DMS114 treated with DMSO at 0.1 percent for 48 hours (cell line): Measurements from ENCODE around the gene PRMT6.
A peak's percentile ranks its signal among the peaks of the same experiment; 100 is the strongest.
"Not testable (repeated sequence)": the region's sequence is repeated elsewhere in the genome, so short reads cannot be mapped to it uniquely, and the experiment has no call there.

Source experiments
- DNase-seq: peaks from one replicate; lab custom pipeline; 2025; ENCODE audit not compliant: unreplicated experiment; lab: John Stamatoyannopoulos, UW

Gene PRMT6

GRCh38 chr1:107056426-107057196, at the start of gene PRMT6:
TSS of gene PRMT6 (plus strand) at chr1:107056674. CDS start at chr1:107056716, 42 bp downstream.
- DNase-seq, result peak; percentile 79

GRCh38 chr1:107009281-107009680, 47.2 kb upstream of the PRMT6 start:
- DNase-seq, result no peak

- DNase-seq, result no peak
These were observed 45.9 kb upstream of the PRMT6 start for GRCh38 chr1:107010582-107010981.

DNA sequence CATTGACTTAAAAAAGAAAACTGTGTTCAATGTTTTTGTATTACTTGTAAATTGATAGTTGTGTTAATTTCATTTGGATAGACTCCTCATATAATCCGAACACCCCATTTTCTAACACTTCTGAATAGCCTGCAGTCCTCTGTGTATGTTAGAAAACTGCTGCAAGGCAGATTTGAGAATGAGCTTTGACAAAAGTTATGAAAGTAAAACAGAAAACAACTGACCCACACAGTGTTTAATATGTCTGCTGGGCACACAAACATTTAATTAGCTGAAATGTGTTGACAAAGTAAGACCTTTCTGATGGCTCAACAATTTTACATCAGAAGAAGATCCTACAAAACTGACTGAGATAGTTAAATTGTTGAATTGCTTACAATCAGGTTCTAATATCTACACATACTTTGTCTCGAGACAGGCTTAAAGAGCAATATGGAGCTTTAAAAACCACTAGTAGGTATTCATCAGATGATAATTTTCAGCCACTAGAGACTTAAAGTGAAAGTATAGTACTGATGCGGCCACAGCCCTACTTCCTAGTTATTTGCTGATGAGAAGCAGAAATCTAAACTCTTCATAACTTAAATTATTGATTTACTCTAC, 40.0 kb upstream of the PRMT6 start:
- no peak for DNase-seq

DNA sequence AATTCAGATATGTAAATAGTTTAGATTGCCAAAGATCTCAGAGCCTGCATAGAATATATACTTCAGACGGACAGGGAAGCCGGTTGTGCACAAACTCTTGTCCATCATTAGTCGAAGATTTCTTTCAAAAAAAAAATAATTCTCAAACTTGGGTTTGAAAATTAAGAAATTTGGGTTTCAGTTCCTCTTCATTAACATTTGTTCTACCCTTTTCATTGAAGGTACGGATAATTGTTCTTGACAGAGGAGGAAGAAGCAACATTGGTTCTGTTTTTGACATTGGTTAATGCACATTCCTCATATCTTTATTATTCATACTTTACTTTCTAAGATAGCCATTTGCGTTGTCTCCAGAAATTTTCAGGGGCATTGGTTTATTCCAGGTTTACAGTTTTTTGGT, 38.0 kb upstream of the PRMT6 start:
- no peak for DNase-seq

DNA sequence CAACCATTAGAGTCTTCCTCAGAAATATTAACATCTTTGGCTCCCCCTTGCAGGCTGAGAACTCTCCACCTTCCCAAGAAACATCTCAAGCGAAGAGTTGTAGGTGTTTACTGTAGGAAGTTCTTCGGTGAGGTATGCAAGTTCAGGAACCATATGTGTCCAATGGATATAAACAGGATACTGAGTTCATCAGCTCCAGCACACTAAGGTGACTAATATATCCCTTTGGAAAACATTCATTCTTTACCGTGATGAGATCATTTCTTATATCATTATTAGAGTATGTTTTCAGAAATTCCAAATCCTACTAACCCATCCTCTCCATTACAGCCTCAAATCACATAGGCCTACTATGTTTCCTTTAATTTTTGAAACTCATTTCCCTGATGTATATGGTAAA, 37.3 kb upstream of the PRMT6 start:
- DNase-seq, result no peak

DNA sequence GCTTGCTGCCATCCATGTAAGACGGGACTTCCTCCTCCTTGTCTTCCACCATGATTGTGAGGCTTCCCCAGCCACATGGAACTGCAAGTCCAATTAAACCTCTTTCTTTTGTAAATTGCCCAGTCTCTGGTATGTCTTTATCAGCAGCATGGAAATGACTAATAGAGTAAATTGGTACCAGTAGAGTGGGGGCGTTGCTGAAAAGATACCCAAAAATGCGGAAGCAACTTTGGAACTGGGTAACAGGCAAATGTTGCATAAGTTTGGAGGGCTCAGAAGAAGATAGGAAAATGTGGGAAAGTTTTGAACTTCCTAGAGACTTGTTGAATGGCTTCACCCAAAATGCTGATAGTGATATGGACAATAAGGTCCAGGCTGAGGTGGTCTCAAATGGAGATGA, 17.6 kb upstream of the PRMT6 start:
- DNase-seq, result not testable (repeated sequence)

- DNase-seq, result not testable (repeated sequence)
These were observed 11.9 kb upstream of the PRMT6 start for GRCh38 chr1:107044310-107045220.

GRCh38 chr1:107047602-107048001, 8.9 kb upstream of the PRMT6 start:
- DNase-seq, result no peak

GRCh38 chr1:107048241-107048640, 8.2 kb upstream of the PRMT6 start:
- no peak for DNase-seq

DNA sequence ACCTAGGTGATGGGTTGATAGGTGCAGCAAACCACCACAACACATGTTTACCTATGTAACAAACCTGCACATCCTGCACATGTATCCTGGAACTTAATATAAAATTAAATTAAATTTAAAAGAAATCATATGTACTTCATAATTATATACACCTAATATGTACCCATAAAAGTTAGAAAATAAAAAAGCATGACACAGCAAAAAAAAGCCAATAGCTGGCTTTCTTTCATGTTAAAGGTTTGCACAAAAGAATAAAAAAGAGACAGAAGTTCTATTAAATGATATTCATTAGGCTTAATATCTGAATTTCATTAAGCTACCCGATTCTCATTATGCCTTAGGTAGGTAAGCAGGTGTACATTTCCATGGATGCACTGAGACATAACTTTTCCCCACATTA, 5.2 kb upstream of the PRMT6 start:
- no peak for DNase-seq

GRCh38 chr1:107055919-107056425, 502 bp upstream of the PRMT6 start:
- not testable (repeated sequence) for DNase-seq

GRCh38 chr1:107057197-107058133, 991 bp downstream of the PRMT6 start:
- DNase-seq, result no peak

GRCh38 chr1:107058245-107059032, 2.0 kb downstream of the PRMT6 start:
- no peak for DNase-seq

DNA sequence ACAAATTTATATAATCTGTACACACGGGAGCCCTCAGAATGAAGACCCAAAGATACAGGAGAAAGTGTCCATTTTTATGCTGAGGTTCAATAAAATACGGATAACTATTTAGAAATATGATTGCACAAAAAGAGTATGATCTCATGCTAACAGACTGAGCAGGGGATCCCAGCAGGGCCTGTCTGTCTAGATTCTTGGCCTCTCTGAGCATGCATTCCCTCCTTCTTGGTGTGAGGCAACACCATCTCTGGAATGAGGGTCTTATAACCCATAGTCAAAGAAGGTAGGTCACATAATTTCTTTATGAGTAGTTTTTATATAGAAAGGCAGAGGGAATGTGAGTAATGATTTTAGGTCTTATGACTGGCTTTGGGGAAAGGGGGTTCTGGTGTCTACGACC, 5.4 kb downstream of the PRMT6 start:
- DNase-seq, result no peak

DNA sequence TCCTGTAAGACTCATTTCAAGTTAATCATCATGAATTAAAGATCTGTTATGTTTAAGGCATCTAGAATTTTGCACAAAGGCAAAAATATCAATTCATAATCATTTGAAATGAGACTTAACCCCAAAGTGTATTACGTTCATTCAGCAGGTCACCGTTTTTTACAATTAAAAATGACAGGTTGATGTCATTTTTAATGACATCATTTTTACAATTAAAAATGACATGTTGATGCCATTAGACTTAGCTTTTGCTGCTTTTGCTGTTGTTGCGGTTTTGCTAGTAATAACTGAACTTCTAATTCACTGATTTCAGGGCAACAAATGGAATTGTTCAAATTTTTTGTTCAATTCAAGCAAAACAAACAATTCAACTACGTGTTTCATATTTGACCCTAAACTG, 17.0 kb downstream of the PRMT6 start:
- DNase-seq, result no peak

GRCh38 chr1:107076841-107077240, 20.4 kb downstream of the PRMT6 start:
- no peak for DNase-seq

- no peak for DNase-seq
These were observed 22.8 kb downstream of the PRMT6 start for GRCh38 chr1:107079249-107079648.

- no peak for DNase-seq
These were observed 24.6 kb downstream of the PRMT6 start for GRCh38 chr1:107081102-107081501.

DNA sequence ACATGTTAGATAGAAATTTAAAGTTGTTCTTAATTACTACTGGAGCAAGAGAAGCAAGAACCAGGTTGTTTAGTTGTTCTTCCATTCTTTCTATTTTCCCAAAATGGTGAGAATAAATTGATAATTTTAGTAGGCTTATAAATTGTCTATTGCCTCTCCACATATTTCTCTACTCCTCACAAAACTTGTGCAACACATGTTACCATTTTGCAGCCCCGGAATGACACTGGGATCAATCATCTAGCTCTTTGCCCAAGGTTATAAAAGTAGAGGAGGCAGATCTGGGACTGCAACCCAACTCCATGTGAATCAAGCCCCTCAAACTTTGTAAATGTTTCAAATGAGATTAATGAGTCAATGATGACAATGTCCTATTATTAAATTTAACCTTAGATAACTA, 34.9 kb downstream of the PRMT6 start:
- DNase-seq, result no peak
